ENCODE results near the gene IYD. TPM values are rescaled to one million over a fixed set of nuclear protein-coding genes. Genes with fewer than 3 reads are reported as not detected.

The IYD gene
- total and polyA plus RNA-seq, 2 donors (not counting 1 experiment from before 2014, with no cell fraction given) = not detected

DNA sequence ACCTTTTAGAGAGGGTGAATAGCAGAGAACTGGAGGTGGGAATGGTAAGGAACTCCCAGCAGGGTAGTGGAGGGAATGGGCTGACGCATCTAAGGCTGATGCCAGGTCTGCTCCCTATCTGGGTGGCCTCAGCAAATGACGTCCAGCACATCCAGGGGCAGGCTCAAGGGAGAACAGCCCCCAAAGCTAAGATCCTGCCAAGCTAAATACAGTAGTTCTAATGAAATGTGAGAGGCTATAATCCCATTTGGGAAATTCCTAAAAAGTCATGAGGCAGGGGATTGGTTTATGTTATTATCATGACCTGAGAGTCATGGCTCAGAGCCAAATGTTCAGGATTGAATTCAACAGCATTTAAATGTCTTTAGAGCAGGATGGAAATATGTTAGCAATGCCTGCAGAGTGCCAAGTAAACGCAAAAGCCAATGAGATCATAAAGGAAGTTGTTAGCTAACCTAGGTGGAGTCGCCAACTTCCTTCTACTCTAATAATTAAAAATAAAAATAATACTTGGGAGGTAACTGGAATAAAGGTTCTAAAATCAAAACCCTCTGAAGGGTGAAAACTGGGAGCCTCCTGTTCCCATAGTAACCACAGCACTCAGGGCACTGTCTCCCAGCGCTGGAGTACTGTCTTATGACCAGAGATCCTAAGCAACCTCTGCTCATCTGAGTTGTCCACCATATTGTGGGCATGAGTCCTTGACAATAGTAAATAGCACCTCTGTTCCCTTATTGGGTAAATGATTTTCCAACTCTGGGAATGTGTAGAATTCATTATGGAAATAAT is 34.8 kb downstream of the IYD start:
- no peak overlapping the region for H3K27ac ChIP-seq (ENCODE audit: insufficient read depth, low read length)
- no peaks in the 10 kb centered on the region for H3K9me3 ChIP-seq (ENCODE audit: control insufficient read depth, insufficient read depth, low read depth, low read length)
- H3K4me1 ChIP-seq (ENCODE audit: control insufficient read depth, extremely low read depth, insufficient read depth, low read length) = no peaks in the 10 kb centered on the region
- DNase-seq (ENCODE audit: low read depth in 2 of 2) = peak; percentile 93 to 96
- H3K9ac ChIP-seq (ENCODE audit: insufficient read depth, low read length) = no peak overlapping the region
- no peaks in the 10 kb centered on the region for H3K36me3 ChIP-seq (ENCODE audit: control insufficient read depth, insufficient read depth, low read length)
- no peak overlapping the region for H3K4me3 ChIP-seq (replicated peaks in 1 of 4; ENCODE audit: control extremely low read depth in 1 of 4, insufficient read depth in 1 of 4, low read depth in 3 of 4, low read length in 4 of 4)
- TF ChIP-seq, protein P1, sequence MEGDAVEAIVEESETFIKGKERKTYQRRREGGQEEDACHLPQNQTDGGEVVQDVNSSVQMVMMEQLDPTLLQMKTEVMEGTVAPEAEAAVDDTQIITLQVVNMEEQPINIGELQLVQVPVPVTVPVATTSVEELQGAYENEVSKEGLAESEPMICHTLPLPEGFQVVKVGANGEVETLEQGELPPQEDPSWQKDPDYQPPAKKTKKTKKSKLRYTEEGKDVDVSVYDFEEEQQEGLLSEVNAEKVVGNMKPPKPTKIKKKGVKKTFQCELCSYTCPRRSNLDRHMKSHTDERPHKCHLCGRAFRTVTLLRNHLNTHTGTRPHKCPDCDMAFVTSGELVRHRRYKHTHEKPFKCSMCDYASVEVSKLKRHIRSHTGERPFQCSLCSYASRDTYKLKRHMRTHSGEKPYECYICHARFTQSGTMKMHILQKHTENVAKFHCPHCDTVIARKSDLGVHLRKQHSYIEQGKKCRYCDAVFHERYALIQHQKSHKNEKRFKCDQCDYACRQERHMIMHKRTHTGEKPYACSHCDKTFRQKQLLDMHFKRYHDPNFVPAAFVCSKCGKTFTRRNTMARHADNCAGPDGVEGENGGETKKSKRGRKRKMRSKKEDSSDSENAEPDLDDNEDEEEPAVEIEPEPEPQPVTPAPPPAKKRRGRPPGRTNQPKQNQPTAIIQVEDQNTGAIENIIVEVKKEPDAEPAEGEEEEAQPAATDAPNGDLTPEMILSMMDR (conservative IDR thresholded peaks at IDR 0.05 in 1 of 2, IDR thresholded peaks at IDR 0.05 in 1 of 2; ENCODE audit: low read depth in 1 of 2, low read length in 2 of 2) = no peak
- TF ChIP-seq EZH2 (IDR thresholded peaks at IDR 0.05; ENCODE audit: low read length, missing control alignments) = no peak
- no peaks in the 10 kb centered on the region for H3K79me2 ChIP-seq (ENCODE audit: control insufficient read depth, insufficient read depth, low read length)
- no peaks in the 10 kb centered on the region for H4K20me1 ChIP-seq (ENCODE audit: control insufficient read depth, extremely low read depth, insufficient read depth, low read length)
- no peak overlapping the region for H2AFZ ChIP-seq (ENCODE audit: low read length)
- H3K27me3 ChIP-seq (ENCODE audit: control insufficient read depth, insufficient read depth, low read length) = no peaks in the 10 kb centered on the region
- no peak overlapping the region for H3K4me2 ChIP-seq (ENCODE audit: extremely low read depth, insufficient read depth, low read length)

GRCh38 chr6:150406948-150407347 is 38.1 kb downstream of the IYD start:
- H3K36me3 ChIP-seq (ENCODE audit: control insufficient read depth, insufficient read depth, low read length) = no peaks in the 10 kb centered on the region
- no peak for TF ChIP-seq EZH2 (IDR thresholded peaks at IDR 0.05; ENCODE audit: low read length, missing control alignments)
- TF ChIP-seq, protein P1 (conservative IDR thresholded peaks at IDR 0.05 in 1 of 2, IDR thresholded peaks at IDR 0.05 in 1 of 2; ENCODE audit: low read depth in 1 of 2, low read length in 2 of 2) = no peak
- no peak overlapping the region for H2AFZ ChIP-seq (ENCODE audit: low read length)
- H3K27me3 ChIP-seq (ENCODE audit: control insufficient read depth, insufficient read depth, low read length) = no peaks in the 10 kb centered on the region
- H3K4me3 ChIP-seq (replicated peaks in 1 of 4; ENCODE audit: control extremely low read depth in 1 of 4, insufficient read depth in 1 of 4, low read depth in 3 of 4, low read length in 4 of 4) = no peak overlapping the region
- no peaks in the 10 kb centered on the region for H3K4me1 ChIP-seq (ENCODE audit: control insufficient read depth, extremely low read depth, insufficient read depth, low read length)
- no peaks in the 10 kb centered on the region for H4K20me1 ChIP-seq (ENCODE audit: control insufficient read depth, extremely low read depth, insufficient read depth, low read length)
- no peaks in the 10 kb centered on the region for H3K79me2 ChIP-seq (ENCODE audit: control insufficient read depth, insufficient read depth, low read length)
- H3K9me3 ChIP-seq (ENCODE audit: control insufficient read depth, insufficient read depth, low read depth, low read length) = no peaks in the 10 kb centered on the region
- no peak for DNase-seq (ENCODE audit: low read depth in 2 of 2)
- H3K9ac ChIP-seq (ENCODE audit: insufficient read depth, low read length) = no peak overlapping the region
- no peak overlapping the region for H3K4me2 ChIP-seq (ENCODE audit: extremely low read depth, insufficient read depth, low read length)
- H3K27ac ChIP-seq (ENCODE audit: insufficient read depth, low read length) = no peak overlapping the region

- no peak for DNase-seq (ENCODE audit: low read depth in 2 of 2)
- TF ChIP-seq, protein P1 (conservative IDR thresholded peaks at IDR 0.05 in 1 of 2, IDR thresholded peaks at IDR 0.05 in 1 of 2; ENCODE audit: low read depth in 1 of 2, low read length in 2 of 2) = no peak
- no peak overlapping the region for H3K4me3 ChIP-seq (replicated peaks in 1 of 4; ENCODE audit: control extremely low read depth in 1 of 4, insufficient read depth in 1 of 4, low read depth in 3 of 4, low read length in 4 of 4)
- H3K9me3 ChIP-seq (ENCODE audit: control insufficient read depth, insufficient read depth, low read depth, low read length) = no peaks in the 10 kb centered on the region
- H3K79me2 ChIP-seq (ENCODE audit: control insufficient read depth, insufficient read depth, low read length) = no peaks in the 10 kb centered on the region
- no peak overlapping the region for H3K9ac ChIP-seq (ENCODE audit: insufficient read depth, low read length)
- H3K27me3 ChIP-seq (ENCODE audit: control insufficient read depth, insufficient read depth, low read length) = no peaks in the 10 kb centered on the region
- no peak overlapping the region for H3K27ac ChIP-seq (ENCODE audit: insufficient read depth, low read length)
- H3K36me3 ChIP-seq (ENCODE audit: control insufficient read depth, insufficient read depth, low read length) = no peaks in the 10 kb centered on the region
- no peak overlapping the region for H3K4me2 ChIP-seq (ENCODE audit: extremely low read depth, insufficient read depth, low read length)
- H3K4me1 ChIP-seq (ENCODE audit: control insufficient read depth, extremely low read depth, insufficient read depth, low read length) = no peaks in the 10 kb centered on the region
- no peaks in the 10 kb centered on the region for H4K20me1 ChIP-seq (ENCODE audit: control insufficient read depth, extremely low read depth, insufficient read depth, low read length)
- H2AFZ ChIP-seq (ENCODE audit: low read length) = no peak overlapping the region
Observed at GRCh38 chr6:150408842-150409241, 40.0 kb downstream of the IYD start.

Data from fibroblast of lung (primary cell).